Adrenal gland (tissue), 12 donors: ENCODE data around the gene ZNF410. TPM values are rescaled to one million over a fixed set of nuclear protein-coding genes. Genes with fewer than 3 reads are reported as not detected.
"Not testable (repeated sequence)": the region's sequence is repeated elsewhere in the genome, so short reads cannot be mapped to it uniquely, and the experiment has no call there.

Experiments
- DNase-seq, 7 donors: peaks; one replicate each; pipeline ENCODE4 v3.0.0-alpha.2; 2019 to 2020
- H3K27ac ChIP-seq, 5 donors: fragments of 200-600 bp; sonication (generic) in 4 of 5; 1 replicate in 3 of 5; 2 replicates in 2 of 5; pipeline versions ENCODE4 v1.5.1 to v1.8.0; 2016 to 2020; ENCODE audit warnings: mild to moderate bottlenecking in 1 of 5
- H3K27me3 ChIP-seq: fragments of 200-600 bp; 2 replicates; pipeline ENCODE4 v1.8.0; 2021
- H3K36me3 ChIP-seq, 2 donors: fragments of 200-600 bp; replicated peaks in 1 of 2; 1 replicate in 1 of 2; 2 replicates in 1 of 2; pipeline versions ENCODE4 v1.5.1 to v1.8.0; 2018 to 2022
- H3K4me1 ChIP-seq, 2 donors: fragments of 200-600 bp; replicated peaks in 1 of 2; 1 replicate in 1 of 2; 2 replicates in 1 of 2; pipeline versions ENCODE4 v1.5.1 to v1.8.0; 2018 to 2021
- H3K4me3 ChIP-seq, 4 donors: fragments of 200-600 bp; sonication (generic) in 3 of 4; one replicate each; pipeline ENCODE4 v1.5.1; 2016 to 2018
- H3K9me3 ChIP-seq, 3 donors: fragments of 200-600 bp; sonication (generic) in 1 of 3; replicated peaks in 1 of 3; 1 replicate in 2 of 3; 2 replicates in 1 of 3; pipeline versions ENCODE4 v1.5.1 to v1.8.0; 2016 to 2021
- CTCF ChIP-seq, 6 experiments: fragments of 450-650 bp in 4 of 6; fragments of 200-600 bp in 2 of 6; sonication (generic) in 1 of 6; IDR thresholded peaks; 1 replicate in 5 of 6; 2 replicates in 1 of 6; pipeline versions ENCODE4 v1.5.1 to v1.8.0; 2016 to 2021; ENCODE audit warnings: antibody characterized with exemption in 6 of 6, mild to moderate bottlenecking in 2 of 6, moderate library complexity in 1 of 6
- POLR2A ChIP-seq, 2 donors: fragments of 450-650 bp; IDR thresholded peaks; one replicate each; pipeline ENCODE4 v1.6.1; 2017; ENCODE audit warnings: antibody characterized with exemption in 2 of 2, mild to moderate bottlenecking in 2 of 2, moderate library complexity in 1 of 2
- WGBS, 4 donors: extraction: QIAGEN DNeasy Blood & Tissue Kit in 2 of 4; methylation state at CpG; one replicate each; pipeline versions ENCODE4 v1.1.5 to v1.1.7; 2013 to 2017; 5-methylcytosine and 5-hydroxymethylcytosine counted together
- intact Hi-C, 2 donors: fragments of 100-400 bp; cut with DNase I; formaldehyde crosslinking; loops; one replicate each; pipeline versions ENCODE4 v1.14.1 to v1.15.0; 2022 to 2023
- polyA plus RNA-seq, 3 donors: library from polyadenylated mRNA; stranded (reverse); fragments of 200-250 nt in 2 of 3; fragments of 350-450 nt in 1 of 3; fragmentation: Illumina TruSeq in 1 of 3; extraction: RNeasy Lipid Tissue Mini Kit (QIAGEN cat#74804) in 1 of 3; gene quantifications; one replicate each; pipeline ENCODE4 v1.2.3, GENCODE V29; 2013 to 2014
- total RNA-seq, 9 donors: library from RNA; depleted of rRNA in 4 of 9; stranded (reverse); fragments of >200 nt in 4 of 9; fragments of 120-200 nt in 1 of 9; fragmentation: NEBNext Ultra II Directional in 1 of 9; extraction: Animal tissue kit (Norgen Biotek cat#: 25700) in 1 of 9; gene quantifications; one replicate each; pipeline versions ENCODE4 v1.1.0 to v1.2.4, GENCODE V29; 2013 to 2023
- donor health status: healthy with polysubstance abuse.
- donor health status: Bipolar disorder and iron deficiency.
- donor health status: DM: yes; HTN: yes; CAD: no.
- donor health status: DM: no; HTN: no; CAD: no.
- donor health status: DM: no; HTN: no; CAD: no.
- donor health status: DM: yes; HTN: yes; CAD: no.

The ZNF410 gene
- total and polyA plus RNA-seq, 12 donors = 30.6 to 79.5 (median 56.8) TPM

GRCh38 chr14:73889376-73889775 is 2.7 kb downstream of the ZNF410 start:
- intact Hi-C loops = no loop called here
- TF ChIP-seq POLR2A (IDR thresholded peaks at IDR 0.05) (no peak), CTCF (IDR thresholded peaks at IDR 0.05) (no peak)
- H3K9me3 ChIP-seq = no peaks in the 10 kb centered on the region
- H3K27me3 ChIP-seq = no peaks in the 10 kb centered on the region
- 71 to 79% (median 78%) methylated on average over 5 of the region's 5 CpGs for WGBS, 4 donors
- peaks cover 18 to 37% of the 10 kb centered on the region in 2 donors for H3K4me1 ChIP-seq
- H3K36me3 ChIP-seq = peaks cover 0 to 15% of the 10 kb centered on the region in 2 donors
- H3K4me3 ChIP-seq = no peak overlapping the region
- DNase-seq = no peak
- H3K27ac ChIP-seq = no peak overlapping the region

GRCh38 chr14:73894180-73894687 is 7.6 kb downstream of the ZNF410 start:
- 85 to 95% (median 89%) methylated on average over 6 of the region's 6 CpGs for WGBS, 4 donors
- H3K4me3 ChIP-seq = not testable (repeated sequence)

GRCh38 chr14:73895939-73896338 is 9.3 kb downstream of the ZNF410 start:
- WGBS, 4 donors = 64 to 81% (median 70%) methylated on average over 1 of the region's 1 CpG
- DNase-seq = no peak
- no peak overlapping the region for H3K4me3 ChIP-seq
- peak overlapping the region in 3 of 5 donors; percentile 7 to 79 (median 24) for H3K27ac ChIP-seq
- peaks cover 0 to 78% of the 10 kb centered on the region in 2 donors for H3K36me3 ChIP-seq
- no peaks in the 10 kb centered on the region for H3K9me3 ChIP-seq
- no peak for TF ChIP-seq CTCF (IDR thresholded peaks at IDR 0.05)
- no peak for TF ChIP-seq POLR2A (IDR thresholded peaks at IDR 0.05)
- intact Hi-C loops = no loop called here
- H3K27me3 ChIP-seq = no peaks in the 10 kb centered on the region
- peaks cover 8 to 14% of the 10 kb centered on the region in 2 donors for H3K4me1 ChIP-seq

More at GRCh38 chr14:73894180-73894687, 7.6 kb downstream of the ZNF410 start:
- DNase-seq, intact Hi-C loops, H3K9me3 ChIP-seq, H3K27ac ChIP-seq, H3K27me3 ChIP-seq: not testable (repeated sequence)
- Histone ChIP-seq H3K36me3 (peaks cover 0 to 61% of the 10 kb centered on the region in 2 donors), H3K4me1 (peaks cover 8 to 15% of the 10 kb centered on the region in 2 donors)

- Histone ChIP-seq H3K27me3 (no peaks in the 10 kb centered on the region), H3K9me3 (no peaks in the 10 kb centered on the region), H3K36me3 (peaks cover 0 to 80% of the 10 kb centered on the region in 2 donors), H3K4me1 (peaks cover 8 to 11% of the 10 kb centered on the region in 2 donors), H3K27ac (peak overlapping the region in 4 of 5 donors; percentile 8 to 79 (median 22)), H3K4me3 (no peak overlapping the region)
- TF ChIP-seq POLR2A (IDR thresholded peaks at IDR 0.05) (no peak), CTCF (IDR thresholded peaks at IDR 0.05) (no peak)
- WGBS, 4 donors = 44 to 70% (median 51%) methylated on average over 1 of the region's 1 CpG
- intact Hi-C loops = no loop called here
- DNase-seq = no peak
Measured at GRCh38 chr14:73896521-73896920, 9.9 kb downstream of the ZNF410 start.

- WGBS, 4 donors = 54 to 86% (median 75%) methylated on average over 3 of the region's 3 CpGs
- DNase-seq = no peak
- Histone ChIP-seq H3K27ac (no peak overlapping the region), H3K36me3 (peaks cover 0 to 76% of the 10 kb centered on the region in 2 donors), H3K4me3 (no peak overlapping the region), H3K9me3 (no peaks in the 10 kb centered on the region), H3K27me3 (no peaks in the 10 kb centered on the region), H3K4me1 (peaks cover 0 to 2% of the 10 kb centered on the region in 2 donors)
- intact Hi-C loops = no loop called here
- TF ChIP-seq CTCF (IDR thresholded peaks at IDR 0.05) (no peak), POLR2A (IDR thresholded peaks at IDR 0.05) (no peak)
Measured at GRCh38 chr14:73903028-73903427, 16.4 kb downstream of the ZNF410 start.
